CD1c-positive myeloid dendritic cell (primary cell): Measurements from ENCODE around the gene HSPB2.
A peak's percentile ranks its signal among the peaks of the same experiment; 100 is the strongest.

ENCODE experiments used
- DNase-seq: peaks from one replicate; pipeline ENCODE4 v3.0.0-alpha.2; 2016; ENCODE audit errors: extremely low spot score

Gene HSPB2

DNA sequence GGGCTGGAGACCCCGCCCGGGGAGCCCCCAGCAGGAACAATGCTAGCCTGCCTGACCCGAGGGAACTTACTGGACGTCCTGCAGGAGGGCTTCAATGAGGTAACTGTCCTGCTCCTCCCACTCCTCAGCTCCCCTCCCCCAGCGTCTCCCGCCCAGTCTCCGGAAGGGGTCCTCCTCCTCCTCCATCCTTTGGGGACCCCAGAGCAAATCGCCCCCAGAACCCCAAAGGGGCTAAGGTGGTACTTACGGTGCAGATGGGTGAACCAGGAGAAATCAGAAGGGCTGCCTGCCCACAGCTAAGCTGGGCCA, 24.9 kb downstream of the HSPB2 start:
- no peak for DNase-seq

DNA sequence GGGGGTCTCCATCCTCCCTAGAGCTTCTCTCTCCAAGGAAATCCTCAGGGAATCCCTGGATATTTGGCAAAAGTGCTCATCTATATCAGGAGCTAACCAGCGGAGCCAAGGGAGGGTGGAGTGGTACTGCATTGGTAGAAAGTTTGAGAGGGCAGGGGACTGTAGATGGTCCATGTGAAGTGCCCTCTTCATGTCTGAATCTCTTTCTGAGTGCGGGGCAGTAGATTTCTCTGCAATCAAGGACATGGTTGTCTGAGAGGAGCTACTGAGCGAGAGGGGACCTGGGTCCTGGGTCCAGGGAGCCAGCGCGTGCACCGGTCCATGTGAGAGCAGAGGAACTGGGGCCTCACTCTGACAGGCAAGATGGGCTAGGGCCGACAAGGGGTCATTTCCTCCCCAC, 25.3 kb downstream of the HSPB2 start:
- no peak for DNase-seq

DNA sequence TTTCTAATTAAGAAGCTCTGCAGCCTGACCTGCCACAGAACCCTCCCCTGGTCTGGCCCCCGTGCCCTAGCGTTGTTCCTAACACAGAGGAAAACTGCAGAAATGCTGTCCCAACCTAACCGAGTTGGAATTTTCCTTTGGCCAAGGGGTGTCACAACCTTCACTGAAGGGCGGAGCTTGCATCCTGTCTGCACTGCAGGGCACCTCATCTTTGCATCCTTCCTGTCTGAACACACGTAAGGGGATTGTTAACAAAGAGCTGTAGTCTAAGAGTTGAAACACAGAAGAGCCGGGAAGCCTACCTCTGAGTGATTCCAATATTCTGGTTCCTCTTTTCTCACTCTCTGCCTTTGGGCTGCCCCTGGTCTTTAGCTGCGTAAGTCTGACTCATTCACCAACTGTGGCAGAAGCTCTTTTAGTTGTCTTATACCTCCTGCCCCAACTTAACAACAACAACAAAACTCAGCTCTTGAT, 26.2 kb downstream of the HSPB2 start:
- DNase-seq, result peak; percentile 84

GRCh38 chr11:111939836-111940604, 27.5 kb downstream of the HSPB2 start:
- no peak for DNase-seq

- no peak for DNase-seq
Observed at GRCh38 chr11:111941963-111942362, 29.4 kb downstream of the HSPB2 start.

GRCh38 chr11:111942829-111943228, 30.3 kb downstream of the HSPB2 start:
- DNase-seq, result no peak

GRCh38 chr11:111944139-111944538, 31.6 kb downstream of the HSPB2 start:
- no peak for DNase-seq

DNA sequence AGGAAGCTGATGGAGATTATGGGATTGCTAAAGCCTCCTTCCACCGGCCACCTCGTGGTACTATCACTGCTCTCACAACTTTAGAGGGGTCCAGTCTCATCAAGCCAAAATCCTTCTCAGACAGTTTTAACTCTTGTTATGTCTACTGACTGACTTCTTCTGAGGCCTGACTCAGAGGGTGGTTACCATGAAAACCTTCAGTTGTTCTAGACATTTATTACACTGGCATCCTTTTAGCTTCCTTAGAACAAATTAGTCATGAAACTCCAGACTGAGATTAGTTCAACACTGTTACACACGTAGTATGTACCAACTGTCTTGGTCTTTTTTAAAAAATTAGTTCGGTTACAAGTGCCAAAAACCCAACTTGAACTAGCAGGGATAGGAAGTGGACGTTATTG, 32.1 kb downstream of the HSPB2 start:
- peak; percentile 47 for DNase-seq

DNA sequence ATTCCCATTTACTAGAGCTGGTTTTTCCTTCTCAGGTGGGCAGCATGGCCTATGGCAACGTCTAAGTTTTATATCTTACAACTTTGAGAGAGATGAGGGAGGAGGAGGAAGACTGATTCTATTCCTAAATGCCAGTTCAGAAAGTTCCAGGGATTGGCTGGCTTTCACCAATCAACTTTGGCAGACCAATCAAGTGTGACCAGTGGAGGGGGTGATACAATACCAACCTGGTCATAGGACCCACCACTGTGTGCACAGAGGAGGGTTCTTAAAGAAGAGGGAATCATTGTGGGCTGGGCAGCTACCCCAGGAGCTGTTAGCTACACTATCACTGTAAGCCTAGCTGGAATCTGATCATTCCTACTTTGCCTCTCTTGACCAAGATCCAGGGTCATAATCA, 32.7 kb downstream of the HSPB2 start:
- no peak for DNase-seq

DNA sequence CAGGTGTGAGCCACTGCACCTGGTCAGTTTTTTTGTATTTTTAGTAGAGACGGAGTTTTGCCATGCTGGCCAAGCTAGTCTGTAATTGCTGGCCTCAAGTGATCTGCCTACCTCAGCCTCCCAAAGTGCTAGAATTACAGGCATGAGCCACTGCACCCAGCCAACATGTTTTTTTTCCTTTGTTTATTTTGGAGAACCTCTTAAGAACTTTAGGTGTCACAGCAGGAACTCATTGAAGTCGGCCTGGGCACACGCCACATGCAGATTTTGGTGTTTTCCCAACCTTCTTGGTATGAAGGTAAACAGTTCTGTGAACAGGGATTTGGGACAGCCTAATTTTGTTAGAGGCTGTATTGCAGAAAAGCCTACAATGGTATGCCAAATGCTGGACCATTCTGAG, 34.0 kb downstream of the HSPB2 start:
- no peak for DNase-seq

- no peak for DNase-seq
Observed at GRCh38 chr11:111947143-111947542, 34.6 kb downstream of the HSPB2 start.

GRCh38 chr11:111949519-111950426, 37.2 kb downstream of the HSPB2 start:
- no peak for DNase-seq

- DNase-seq, result no peak
Observed at GRCh38 chr11:111951565-111951964, 39.0 kb downstream of the HSPB2 start.

- no peak for DNase-seq
Observed at GRCh38 chr11:111954154-111954553, 41.6 kb downstream of the HSPB2 start.

GRCh38 chr11:111957663-111958444, 45.3 kb downstream of the HSPB2 start:
- no peak for DNase-seq

DNA sequence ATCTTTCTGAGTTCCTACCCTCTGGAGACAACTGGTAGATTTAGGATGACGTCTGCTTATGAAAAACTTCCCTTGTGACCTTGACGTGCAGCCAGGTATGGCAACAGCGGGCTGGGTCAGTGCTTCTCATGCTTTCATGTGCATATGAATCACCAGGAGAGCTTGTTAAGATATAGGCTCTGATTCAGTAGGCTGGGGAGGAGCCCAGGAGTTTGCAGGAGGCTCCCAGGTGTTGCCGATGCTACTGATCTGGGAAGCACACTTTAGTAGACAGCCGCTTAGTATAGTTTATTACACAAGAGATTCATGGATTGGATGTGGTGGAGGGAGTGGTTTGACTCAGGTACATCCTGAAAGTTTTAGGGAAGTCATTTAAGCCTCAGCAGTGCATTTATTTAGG, 48.4 kb downstream of the HSPB2 start:
- no peak for DNase-seq

GRCh38 chr11:111961389-111962300, 49.1 kb downstream of the HSPB2 start:
- DNase-seq, result no peak
